Sigmoid colon (tissue), 7 donors: ENCODE measurements around the gene ZNF654. TPM values are rescaled to one million over a fixed set of nuclear protein-coding genes. Genes with fewer than 3 reads are reported as not detected.
"Not testable (repeated sequence)": the region's sequence is repeated elsewhere in the genome, so short reads cannot be mapped to it uniquely, and the experiment has no call there.

ENCODE experiments used
- DNase-seq: peaks from one replicate; pipeline ENCODE4 v3.0.0-alpha.2; 2019
- H3K27ac ChIP-seq, 4 donors: fragments of 200-600 bp; sonication (generic); one replicate each; pipeline ENCODE4 v1.5.1; 2016 to 2019; ENCODE audit warnings: mild to moderate bottlenecking in 1 of 4
- H3K27me3 ChIP-seq, 3 donors: fragments of 200-600 bp; sonication (generic); one replicate each; pipeline ENCODE4 v1.5.1; 2019; ENCODE audit warnings: mild to moderate bottlenecking in 1 of 3
- H3K36me3 ChIP-seq, 4 donors: fragments of 200-600 bp; sonication (generic); one replicate each; pipeline ENCODE4 v1.5.1; 2016 to 2019
- H3K4me1 ChIP-seq, 4 donors: fragments of 200-600 bp; sonication (generic); one replicate each; pipeline ENCODE4 v1.5.1; 2017 to 2019
- H3K4me3 ChIP-seq, 4 donors: fragments of 200-600 bp; sonication (generic); one replicate each; pipeline ENCODE4 v1.5.1; 2017 to 2019; ENCODE audit warnings: mild to moderate bottlenecking in 2 of 4, moderate library complexity in 1 of 4
- H3K9me3 ChIP-seq, 4 donors: fragments of 200-600 bp in 3 of 4; sonication (generic) in 3 of 4; one replicate each; pipeline versions ENCODE4 v1.5.1 to v1.6.1; 2013 to 2019
- EP300 ChIP-seq, 4 donors: sonication (generic); formaldehyde crosslinking; IDR thresholded peaks; one replicate each; pipeline ENCODE4 v1.6.1; 2017; ENCODE audit warnings: antibody characterized with exemption in 4 of 4
- POLR2A ChIP-seq, 2 donors: fragments of 450-650 bp; IDR thresholded peaks; one replicate each; pipeline ENCODE4 v1.6.1; 2016; ENCODE audit warnings: antibody characterized with exemption in 2 of 2, mild to moderate bottlenecking in 2 of 2, moderate library complexity in 2 of 2
- POLR2AphosphoS5 ChIP-seq, 4 donors: sonication (generic); formaldehyde crosslinking; IDR thresholded peaks; one replicate each; pipeline ENCODE4 v1.6.1; 2017; ENCODE audit warnings: antibody characterized with exemption in 4 of 4
- WGBS, 2 donors: extraction: QIAGEN DNeasy Blood & Tissue Kit; methylation state at CpG; one replicate each; pipeline ENCODE4 v1.1.7; 2013; 5-methylcytosine and 5-hydroxymethylcytosine counted together
- intact Hi-C: fragments of 100-400 bp; cut with DNase I; formaldehyde crosslinking; loops from one replicate; pipeline ENCODE4 v1.15.1; 2023
- polyA plus RNA-seq, 3 donors: library from polyadenylated mRNA; stranded (reverse); fragments of 200-250 nt; gene quantifications; one replicate each; pipeline ENCODE4 v1.2.3, GENCODE V29; 2013
- total RNA-seq, 4 donors: library from RNA; depleted of rRNA; stranded (reverse); fragments of >200 nt; gene quantifications; one replicate each; pipeline ENCODE4 v1.1.0, GENCODE V29; 2016
- TF ChIP-seq, protein P1 (sequence below), 4 experiments: fragments of 450-650 bp in 3 of 4; fragments of 200-600 bp in 1 of 4; IDR thresholded peaks; one replicate each; pipeline ENCODE4 v1.5.1; 2016 to 2019; ENCODE audit warnings: antibody characterized with exemption in 4 of 4, mild to moderate bottlenecking in 3 of 4, moderate library complexity in 2 of 4
- donor health status: healthy with polysubstance abuse.
- donor health status: Bipolar disorder and iron deficiency.
- donor health status: healthy.

ZNF654 gene
- total and polyA plus RNA-seq, 7 donors, result 3.0 to 20.2 (median 17.8) TPM

DNA sequence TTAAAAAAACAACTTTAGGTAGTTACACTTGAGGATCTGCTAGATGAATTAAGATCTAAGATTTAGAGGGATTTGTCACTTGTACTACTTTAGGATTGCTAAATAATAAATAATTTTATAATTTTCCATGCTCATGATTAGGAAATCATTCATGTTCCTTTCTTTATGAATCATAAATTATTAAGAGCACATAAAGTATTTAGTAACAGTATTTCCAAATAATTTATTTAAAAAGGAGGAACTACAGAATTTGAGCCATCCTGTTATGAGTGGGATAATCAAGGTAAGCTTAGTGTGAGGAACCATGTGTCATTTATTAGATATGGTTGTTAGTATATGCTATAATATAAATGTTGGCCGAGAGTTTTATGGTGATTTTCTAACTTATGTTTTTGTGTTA lies 53.2 kb downstream of the ZNF654 start:
- peaks cover 0 to 7% (median 0%) of the 10 kb centered on the region in 4 donors for H3K36me3 ChIP-seq
- no peaks in the 10 kb centered on the region for H3K9me3 ChIP-seq
- H3K4me1 ChIP-seq, result peaks cover 0 to 19% (median 5%) of the 10 kb centered on the region in 4 donors
- no peaks in the 10 kb centered on the region for H3K27me3 ChIP-seq
- intact Hi-C loops, result loop anchor here (10.0 kb wide), 1 partner anchor 757 kb away; no protein-coding TSS in a partner anchor
- no peak for DNase-seq
- H3K27ac ChIP-seq, result no peak overlapping the region
- TF ChIP-seq EP300 (IDR thresholded peaks at IDR 0.05), result no peak
- 93 to 98% methylated on average over 1 of the region's 1 CpG for WGBS, 2 donors
- H3K4me3 ChIP-seq, result no peak overlapping the region

DNA sequence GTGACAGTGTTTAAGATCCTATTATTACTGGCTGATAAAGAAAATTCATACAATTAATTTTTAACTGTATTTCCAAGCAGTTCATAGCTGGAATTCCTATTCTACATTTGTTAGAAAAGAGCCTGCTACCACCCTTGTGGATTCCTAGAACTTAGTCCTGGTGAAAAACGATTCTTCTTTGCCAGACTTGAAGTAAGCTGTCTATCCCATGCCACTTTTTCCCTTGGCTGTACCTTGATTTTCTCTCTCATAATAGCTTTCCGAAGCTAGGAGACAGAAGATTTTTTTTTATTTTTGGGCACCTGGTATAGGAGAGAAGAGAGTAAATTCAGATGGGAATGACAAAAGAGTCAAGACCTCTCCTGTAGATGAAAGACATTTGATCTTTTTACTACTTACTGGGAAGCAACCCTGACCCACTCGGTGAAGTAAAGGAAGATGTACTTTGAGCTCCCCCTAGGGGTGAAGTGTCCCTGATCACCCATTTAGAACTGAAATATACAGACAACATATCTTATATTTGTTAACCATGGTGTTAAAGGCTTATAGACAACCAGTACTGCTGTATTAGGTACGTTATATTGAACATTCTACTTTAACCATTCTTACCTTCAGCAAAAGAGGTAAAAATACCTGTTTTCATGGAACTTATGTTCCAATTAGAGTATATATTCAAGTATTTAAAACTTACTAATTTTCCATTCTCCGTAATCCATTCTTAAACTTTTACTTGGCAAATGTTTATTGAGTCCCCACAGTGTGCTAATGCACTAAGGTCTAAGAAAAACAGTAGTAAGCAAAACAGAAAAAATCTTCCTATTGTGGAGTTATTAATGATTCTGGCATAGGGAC lies 54.5 kb downstream of the ZNF654 start:
- no peak for DNase-seq
- 44 to 52% methylated on average over 5 of the region's 5 CpGs for WGBS, 2 donors
- H3K9me3 ChIP-seq, result no peaks in the 10 kb centered on the region
- TF ChIP-seq, protein P1, sequence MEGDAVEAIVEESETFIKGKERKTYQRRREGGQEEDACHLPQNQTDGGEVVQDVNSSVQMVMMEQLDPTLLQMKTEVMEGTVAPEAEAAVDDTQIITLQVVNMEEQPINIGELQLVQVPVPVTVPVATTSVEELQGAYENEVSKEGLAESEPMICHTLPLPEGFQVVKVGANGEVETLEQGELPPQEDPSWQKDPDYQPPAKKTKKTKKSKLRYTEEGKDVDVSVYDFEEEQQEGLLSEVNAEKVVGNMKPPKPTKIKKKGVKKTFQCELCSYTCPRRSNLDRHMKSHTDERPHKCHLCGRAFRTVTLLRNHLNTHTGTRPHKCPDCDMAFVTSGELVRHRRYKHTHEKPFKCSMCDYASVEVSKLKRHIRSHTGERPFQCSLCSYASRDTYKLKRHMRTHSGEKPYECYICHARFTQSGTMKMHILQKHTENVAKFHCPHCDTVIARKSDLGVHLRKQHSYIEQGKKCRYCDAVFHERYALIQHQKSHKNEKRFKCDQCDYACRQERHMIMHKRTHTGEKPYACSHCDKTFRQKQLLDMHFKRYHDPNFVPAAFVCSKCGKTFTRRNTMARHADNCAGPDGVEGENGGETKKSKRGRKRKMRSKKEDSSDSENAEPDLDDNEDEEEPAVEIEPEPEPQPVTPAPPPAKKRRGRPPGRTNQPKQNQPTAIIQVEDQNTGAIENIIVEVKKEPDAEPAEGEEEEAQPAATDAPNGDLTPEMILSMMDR (IDR thresholded peaks at IDR 0.05), result peak; percentile 41 to 68 (median 58)
- TF ChIP-seq EP300 (IDR thresholded peaks at IDR 0.05), result no peak
- intact Hi-C loops, result loop anchor here (10.0 kb wide), 1 partner anchor 759 kb away; no protein-coding TSS in a partner anchor
- H3K4me1 ChIP-seq, result peaks cover 0 to 19% (median 5%) of the 10 kb centered on the region in 4 donors
- no peak overlapping the region for H3K27ac ChIP-seq
- no peak overlapping the region for H3K4me3 ChIP-seq
- no peaks in the 10 kb centered on the region for H3K27me3 ChIP-seq
- peaks cover 0 to 11% (median 0%) of the 10 kb centered on the region in 4 donors for H3K36me3 ChIP-seq

DNA sequence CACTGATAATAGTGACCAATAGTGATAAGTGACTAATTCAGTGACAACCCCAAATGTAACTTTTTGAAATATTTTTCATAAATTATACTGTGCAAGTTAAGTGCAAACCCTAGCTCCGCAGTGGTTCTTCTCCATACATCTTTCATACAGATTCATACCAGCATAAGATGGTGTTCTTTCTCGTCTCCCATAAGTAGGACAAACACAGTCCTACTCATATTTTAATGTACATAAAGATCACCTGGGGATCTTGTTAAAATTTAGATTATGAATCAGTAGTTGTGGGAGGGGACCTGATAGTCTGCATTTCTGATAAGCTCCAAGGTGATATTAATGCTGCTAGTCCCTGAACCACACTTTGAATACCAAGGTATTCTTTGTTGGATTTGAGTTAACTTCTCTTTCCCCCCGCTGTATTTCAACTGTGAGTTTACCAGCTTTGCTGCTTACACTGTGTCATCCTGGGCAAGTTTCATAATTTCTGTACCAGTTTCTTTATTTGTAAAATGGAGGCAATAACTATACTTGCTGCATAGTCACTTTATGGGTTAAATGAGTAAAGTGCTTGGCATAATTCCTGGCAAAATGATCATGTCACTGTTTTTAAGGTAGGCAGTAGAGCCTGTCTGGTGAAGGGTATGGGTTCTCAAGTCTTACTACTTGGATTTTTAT lies 56.0 kb downstream of the ZNF654 start:
- Histone ChIP-seq H3K27me3 (no peaks in the 10 kb centered on the region), H3K36me3 (peaks cover 0 to 12% (median 0%) of the 10 kb centered on the region in 4 donors), H3K27ac (no peak overlapping the region), H3K4me3 (no peak overlapping the region), H3K9me3 (no peaks in the 10 kb centered on the region), H3K4me1 (peaks cover 0 to 16% (median 3%) of the 10 kb centered on the region in 4 donors)
- TF ChIP-seq POLR2AphosphoS5 (IDR thresholded peaks at IDR 0.05) (no peak), EP300 (IDR thresholded peaks at IDR 0.05) (no peak), POLR2A (IDR thresholded peaks at IDR 0.05) (no peak)
- TF ChIP-seq, protein P1 (IDR thresholded peaks at IDR 0.05), result no peak
- intact Hi-C loops, result loop anchor here (10.0 kb wide), 1 partner anchor 760 kb away; no protein-coding TSS in a partner anchor
- DNase-seq, result no peak
- WGBS, 2 donors, result 89 to 93% methylated on average over 3 of the region's 3 CpGs

DNA sequence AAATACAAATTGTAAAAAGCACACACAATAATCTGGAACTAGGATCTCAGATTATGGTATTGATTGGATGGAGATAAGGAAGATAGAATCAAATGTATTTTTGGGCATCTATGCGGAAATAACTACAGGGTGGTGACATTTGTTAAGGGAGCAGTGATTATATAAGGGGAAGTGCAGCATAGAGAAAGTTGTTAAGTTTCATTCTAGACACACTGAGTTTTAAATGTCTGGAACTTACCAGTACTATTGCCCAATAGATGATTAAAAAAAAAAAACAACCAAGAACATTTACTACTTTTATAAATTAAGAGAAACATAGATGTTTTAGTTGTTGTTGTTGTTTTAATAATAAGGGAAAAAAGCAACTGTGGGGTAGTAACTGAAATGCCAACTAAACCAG lies 58.6 kb downstream of the ZNF654 start:
- no peak for TF ChIP-seq POLR2A (IDR thresholded peaks at IDR 0.05)
- no peak for TF ChIP-seq POLR2AphosphoS5 (IDR thresholded peaks at IDR 0.05)
- no peak for TF ChIP-seq EP300 (IDR thresholded peaks at IDR 0.05)
- TF ChIP-seq, protein P1 (IDR thresholded peaks at IDR 0.05), result no peak
- H3K4me1 ChIP-seq, result peaks cover 0 to 8% (median 0%) of the 10 kb centered on the region in 4 donors
- H3K36me3 ChIP-seq, result peaks cover 0 to 12% (median 0%) of the 10 kb centered on the region in 4 donors
- DNase-seq, result no peak
- no peaks in the 10 kb centered on the region for H3K9me3 ChIP-seq
- 39 to 47% methylated on average over 1 of the region's 1 CpG for WGBS, 2 donors
- no peaks in the 10 kb centered on the region for H3K27me3 ChIP-seq
- intact Hi-C loops, result loop anchor here (10.0 kb wide), 1 partner anchor 763 kb away; no protein-coding TSS in a partner anchor
- no peak overlapping the region for H3K4me3 ChIP-seq
- no peak overlapping the region for H3K27ac ChIP-seq

DNA sequence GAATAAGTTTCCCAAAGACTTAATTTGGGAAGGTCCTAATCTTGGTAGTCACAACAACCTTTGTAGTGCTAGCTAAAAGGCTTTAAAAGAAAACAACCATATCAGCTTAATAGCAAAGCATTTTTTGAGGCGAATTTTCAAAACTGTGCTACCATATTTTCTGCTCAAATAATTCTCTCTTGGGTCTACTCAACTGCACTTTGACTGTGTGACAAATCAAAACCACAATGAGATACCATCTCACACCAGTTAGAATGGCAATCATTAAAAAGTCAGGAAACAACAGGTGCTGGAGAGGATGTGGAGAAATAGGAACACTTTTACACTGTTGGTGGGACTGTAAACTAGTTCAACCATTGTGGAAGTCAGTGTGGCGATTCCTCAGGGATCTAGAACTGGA lies 59.5 kb downstream of the ZNF654 start:
- intact Hi-C loops, result loop anchor here (10.0 kb wide), 1 partner anchor 764 kb away; no protein-coding TSS in a partner anchor
- not testable (repeated sequence) for H3K4me1 ChIP-seq, H3K27me3 ChIP-seq, H3K4me3 ChIP-seq, DNase-seq, H3K9me3 ChIP-seq, H3K27ac ChIP-seq
- WGBS, 2 donors, result 96 to 97% methylated on average over 1 of the region's 2 CpGs
- peaks cover 0 to 12% (median 0%) of the 10 kb centered on the region in 4 donors for H3K36me3 ChIP-seq
